HG02943 (cell line): Measurements from ENCODE around the gene PIK3CB.
"Not testable (repeated sequence)": the region's sequence is repeated elsewhere in the genome, so short reads cannot be mapped to it uniquely, and the experiment has no call there.

Source experiments
- ATAC-seq: cut with Tn5 transposase; IDR thresholded peaks from one replicate; pipeline ENCODE4 v1.9.1; 2021; ENCODE audit warnings: mild to moderate bottlenecking, low read depth, moderate library complexity; ENCODE audit not compliant: unreplicated experiment

Gene PIK3CB

DNA sequence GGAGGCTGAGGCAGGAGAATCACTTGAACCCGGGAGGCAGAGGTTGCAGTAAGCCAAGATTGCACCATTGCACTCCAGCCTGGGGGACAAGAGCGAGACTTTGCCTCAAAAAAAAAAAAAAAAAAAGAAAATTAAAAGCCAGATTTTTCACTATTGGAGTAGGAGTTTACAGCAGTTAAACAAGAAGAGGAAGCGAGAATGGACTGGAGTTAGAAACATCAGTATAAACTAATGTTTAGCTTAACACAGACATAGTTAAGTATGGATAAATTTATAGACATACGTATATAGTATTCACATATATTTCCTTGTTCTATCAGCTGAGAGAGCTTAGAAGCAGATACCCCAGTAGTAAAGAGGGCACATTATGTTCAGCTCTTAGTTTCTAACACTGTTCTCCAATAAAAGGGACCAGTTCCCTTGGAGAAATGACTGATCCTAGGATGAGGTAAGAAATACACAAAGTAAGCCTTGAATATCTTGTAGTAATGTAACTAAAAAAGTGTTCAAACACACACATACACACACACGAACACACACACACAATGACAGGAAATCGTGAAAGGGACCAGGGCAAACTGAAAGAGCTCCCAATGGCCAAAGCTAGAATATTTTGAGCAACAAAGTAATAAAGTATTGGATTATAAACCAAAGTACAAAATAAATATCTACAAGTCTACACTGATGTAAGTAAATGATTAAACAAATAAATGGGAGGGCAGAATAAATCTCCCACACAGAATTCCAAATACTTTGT lies 25.1 kb downstream of the PIK3CB start:
- ATAC-seq = no peak

- no peak for ATAC-seq
Observed at GRCh38 chr3:138806376-138807080, 28.2 kb downstream of the PIK3CB start.

- ATAC-seq = no peak
Observed at GRCh38 chr3:138803006-138803653, 31.6 kb downstream of the PIK3CB start.

DNA sequence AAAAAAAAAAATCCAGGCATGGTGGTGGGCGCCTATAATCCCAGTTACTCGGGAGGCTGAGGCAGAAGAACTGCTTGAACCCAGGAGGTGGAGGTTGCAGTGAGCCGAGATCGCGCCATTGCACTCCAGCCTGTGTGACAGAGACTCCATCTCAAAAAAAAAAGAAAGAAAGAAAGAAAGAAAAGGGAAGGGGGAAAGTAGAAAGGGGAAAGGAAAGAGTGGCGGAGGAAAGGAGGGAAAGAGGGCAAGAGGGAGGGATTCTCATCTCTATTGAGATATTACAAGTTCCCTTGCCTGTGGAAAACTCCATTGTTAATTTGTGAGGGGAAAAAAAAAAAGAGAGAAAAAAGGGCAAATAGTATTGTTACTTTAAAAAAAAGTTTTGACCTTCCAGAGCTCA lies 32.5 kb downstream of the PIK3CB start:
- ATAC-seq = not testable (repeated sequence)

GRCh38 chr3:138801792-138802191 lies 32.9 kb downstream of the PIK3CB start:
- no peak for ATAC-seq

GRCh38 chr3:138800248-138800647 lies 34.5 kb downstream of the PIK3CB start:
- ATAC-seq = no peak

- ATAC-seq = no peak
Observed at GRCh38 chr3:138799822-138800221, 34.9 kb downstream of the PIK3CB start.

GRCh38 chr3:138797508-138798038 lies 37.2 kb downstream of the PIK3CB start:
- no peak for ATAC-seq

DNA sequence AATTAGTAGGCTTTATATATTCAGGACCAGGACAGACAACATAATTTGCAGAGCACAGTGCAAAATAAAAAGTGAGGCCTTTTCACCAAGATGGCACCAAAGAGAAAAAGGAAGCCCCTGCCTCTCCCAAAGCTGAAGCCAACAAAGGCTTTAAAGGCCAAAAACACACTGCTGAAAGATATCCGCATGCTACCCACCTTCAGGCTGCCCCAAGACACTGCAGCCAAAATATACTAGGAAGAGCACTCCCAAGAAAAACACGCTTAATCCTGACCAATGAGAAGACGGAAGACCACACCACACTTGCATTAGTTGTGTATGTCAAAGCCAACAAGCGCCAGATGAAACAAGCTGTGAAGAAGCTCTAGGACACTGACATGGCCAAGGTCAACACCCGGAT lies 38.0 kb downstream of the PIK3CB start:
- no peak for ATAC-seq

DNA sequence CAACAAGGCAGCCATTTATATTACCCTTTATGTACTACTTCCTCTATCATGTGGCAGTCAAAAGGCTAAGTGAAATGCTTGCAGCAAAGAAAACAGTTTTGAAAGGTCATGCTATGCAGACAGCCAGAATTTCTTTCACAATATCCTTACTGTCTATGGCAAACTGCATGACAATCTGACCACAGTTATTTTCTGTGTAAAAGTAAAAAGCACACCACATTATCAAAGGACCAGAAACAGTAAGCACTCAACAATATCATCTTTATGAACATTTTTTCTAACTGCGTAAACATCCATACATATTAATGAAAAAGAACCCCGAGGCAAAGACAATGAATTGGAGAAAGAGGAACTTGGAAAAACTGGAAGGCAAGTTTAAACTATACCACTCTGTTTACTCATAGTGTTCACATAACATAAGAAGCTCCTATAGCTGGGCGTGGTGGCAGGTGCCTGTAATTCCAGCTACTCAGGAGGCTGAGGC lies 47.9 kb downstream of the PIK3CB start:
- ATAC-seq = no peak

- no peak for ATAC-seq
Observed at GRCh38 chr3:138785951-138786350, 48.8 kb downstream of the PIK3CB start.

- not testable (repeated sequence) for ATAC-seq
Observed at GRCh38 chr3:138785362-138785857, 49.3 kb downstream of the PIK3CB start.

DNA sequence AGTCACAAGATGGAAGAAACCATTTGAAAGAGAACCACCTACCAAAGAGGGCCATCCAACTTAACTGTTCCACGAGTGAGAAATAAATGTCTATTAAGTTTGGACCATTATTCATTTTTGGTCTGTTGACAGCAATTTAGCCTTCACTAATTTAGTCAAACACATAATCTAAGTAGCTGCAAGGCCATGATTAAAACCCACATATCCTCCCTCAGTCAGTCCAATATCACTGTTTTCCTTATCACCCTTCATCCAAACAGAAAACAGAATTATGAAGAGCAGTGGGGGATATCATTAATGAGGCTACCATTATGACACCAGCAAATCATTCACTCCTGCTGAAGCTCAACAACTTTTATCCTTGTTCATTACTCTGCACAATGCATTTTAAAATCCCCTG lies 52.0 kb downstream of the PIK3CB start:
- ATAC-seq = no peak

DNA sequence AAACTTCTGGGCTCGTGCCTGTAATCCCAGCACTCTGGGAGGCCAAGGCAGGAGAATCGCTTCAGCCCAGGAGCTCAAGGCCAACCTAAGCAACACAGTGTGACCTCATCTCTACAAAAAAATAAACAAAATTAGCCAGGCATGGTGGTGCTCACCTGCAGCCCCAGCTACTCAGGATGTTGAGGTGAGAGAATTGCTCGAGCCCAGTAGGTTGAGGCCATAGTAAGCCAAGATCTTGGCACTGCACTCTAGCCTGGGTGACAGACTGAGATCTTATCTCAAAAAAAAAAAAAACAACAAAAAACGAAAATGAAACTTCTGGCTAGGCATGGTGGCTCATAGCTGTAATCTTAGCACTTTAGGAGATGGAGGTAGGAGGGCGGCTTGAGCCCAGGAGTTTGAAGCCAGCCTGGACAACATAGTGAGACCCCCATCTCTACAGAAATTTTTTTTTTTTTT lies 53.7 kb downstream of the PIK3CB start:
- ATAC-seq = no peak

GRCh38 chr3:138778643-138779042 lies 56.1 kb downstream of the PIK3CB start:
- ATAC-seq = no peak

GRCh38 chr3:138776961-138777360 lies 57.8 kb downstream of the PIK3CB start:
- no peak for ATAC-seq

DNA sequence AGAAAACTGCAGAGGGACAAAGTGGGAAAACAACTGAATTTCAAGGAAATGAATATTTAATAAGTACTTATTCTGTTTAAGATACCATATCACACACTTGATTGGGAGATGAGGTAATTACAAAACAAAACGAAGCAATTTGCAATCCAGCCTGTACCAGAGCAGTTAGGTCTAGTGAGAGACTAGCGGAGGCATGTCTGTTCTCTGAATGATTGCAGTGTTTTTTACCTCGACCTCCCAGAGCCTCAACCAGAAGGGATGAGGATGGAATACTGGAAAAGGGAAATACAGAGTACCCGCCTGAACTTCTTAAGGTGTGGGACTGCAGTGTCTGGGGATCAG lies 59.5 kb downstream of the PIK3CB start:
- ATAC-seq = no peak

DNA sequence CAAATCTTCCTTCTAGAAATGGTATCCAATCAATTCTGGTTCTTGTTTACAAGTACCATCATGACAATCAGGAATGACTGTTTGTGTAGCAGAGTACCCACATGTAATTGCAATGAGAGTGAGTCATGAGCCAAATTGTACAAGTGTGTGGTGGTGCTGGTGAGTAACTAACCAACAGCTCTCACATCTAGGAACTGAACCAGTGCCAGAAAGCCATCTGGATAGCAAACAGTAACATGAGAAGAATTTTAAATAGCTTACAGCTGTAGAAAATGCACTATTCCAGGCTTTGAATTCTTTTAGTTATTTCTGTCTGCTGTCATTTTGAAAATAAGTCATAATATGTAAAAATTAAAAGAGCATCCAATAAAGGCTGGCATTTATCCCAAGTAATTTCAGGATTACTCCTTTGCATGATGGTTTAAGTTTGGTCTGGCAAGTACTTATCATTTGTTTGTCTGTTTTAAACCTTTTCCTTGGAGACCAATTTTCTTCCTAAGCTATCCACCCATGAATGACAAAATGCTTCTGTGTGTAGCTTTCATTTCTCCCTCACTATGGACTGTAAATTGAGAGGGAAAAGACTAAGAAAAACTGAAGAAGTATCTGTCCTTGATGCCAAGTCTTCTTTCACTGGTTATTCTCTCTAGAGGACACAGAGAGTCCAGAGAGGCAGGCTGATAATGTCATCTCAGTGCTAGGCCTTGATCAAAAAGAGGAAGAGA lies 60.0 kb downstream of the PIK3CB start:
- ATAC-seq = no peak

GRCh38 chr3:138771585-138771984 lies 63.1 kb downstream of the PIK3CB start:
- no peak for ATAC-seq

DNA sequence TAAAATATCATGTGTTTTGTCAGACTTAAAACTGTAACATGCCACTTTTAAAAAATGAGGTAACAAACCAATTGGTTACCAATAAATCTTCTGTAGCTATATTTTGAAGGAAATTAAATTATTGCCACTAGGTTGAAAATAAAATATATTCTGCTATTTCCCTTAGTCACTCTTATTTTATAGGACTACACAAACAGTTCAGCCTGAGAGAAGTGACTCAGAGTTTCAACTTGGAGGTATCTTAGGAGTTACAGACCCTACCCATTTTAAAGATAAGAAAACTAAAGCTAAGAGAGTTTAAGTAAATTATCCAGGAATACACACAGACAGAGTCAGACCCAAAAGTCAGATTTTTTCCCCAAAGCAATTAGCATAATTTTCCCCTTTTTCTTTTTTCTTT lies 65.1 kb downstream of the PIK3CB start:
- ATAC-seq = no peak
